Measurements from ENCODE around the gene CSRNP3. TPM values are rescaled to one million over a fixed set of nuclear protein-coding genes. Genes with fewer than 3 reads are reported as not detected.

Gene CSRNP3
- total and polyA plus RNA-seq, 2 experiments from 2014 or later: 3.0 to 14.0 TPM

- Histone ChIP-seq H4K20me1 (ENCODE audit: insufficient read depth, poor library complexity, severe bottlenecking) (no peaks in the 10 kb centered on the region), H3K79me2 (no peaks in the 10 kb centered on the region), H3K4me3 (no peak overlapping the region), H3K9me2 (replicated peaks; ENCODE audit: insufficient read depth) (no peaks in the 10 kb centered on the region), H3K4me2 (no peak overlapping the region), H2AFZ (no peak overlapping the region), H3K27ac (no peak overlapping the region), H3K4me1 (ENCODE audit: insufficient read depth) (peaks cover 8% of the 10 kb centered on the region), H3K36me3 (replicated peaks; ENCODE audit: insufficient read depth, low read depth) (no peaks in the 10 kb centered on the region), H3K27me3 (no peaks in the 10 kb centered on the region), H3K9me3 (ENCODE audit: low read depth) (no peaks in the 10 kb centered on the region)
- DNase-seq (ENCODE audit: low spot score): no peak
- no peak for TF ChIP-seq CTCF (IDR thresholded peaks at IDR 0.05; ENCODE audit: poor library complexity)
- no peak for TF ChIP-seq EZH2phosphoT487 (IDR thresholded peaks at IDR 0.05; ENCODE audit: low read depth, severe bottlenecking, unreplicated experiment)
- TF ChIP-seq EZH2 (IDR thresholded peaks at IDR 0.05; ENCODE audit: borderline replicate concordance): no peak
These were observed 37.1 kb upstream of the CSRNP3 start for GRCh38 chr2:165432234-165432966.

- 10% methylated on average over 1 of the region's 1 CpG for WGBS (ENCODE audit: low lambda C conversion rate, missing lambda C conversion rate)
- H3K27me3 ChIP-seq: no peaks in the 10 kb centered on the region
- peak; percentile 9 for DNase-seq (ENCODE audit: low spot score)
- H2AFZ ChIP-seq: no peak overlapping the region
- TF ChIP-seq EZH2phosphoT487 (IDR thresholded peaks at IDR 0.05; ENCODE audit: low read depth, severe bottlenecking, unreplicated experiment) (no peak), EZH2 (IDR thresholded peaks at IDR 0.05; ENCODE audit: borderline replicate concordance) (no peak), CTCF (IDR thresholded peaks at IDR 0.05; ENCODE audit: poor library complexity) (no peak)
- no peaks in the 10 kb centered on the region for H3K79me2 ChIP-seq
- H3K4me1 ChIP-seq (ENCODE audit: insufficient read depth): peaks cover 8% of the 10 kb centered on the region
- no peaks in the 10 kb centered on the region for H4K20me1 ChIP-seq (ENCODE audit: insufficient read depth, poor library complexity, severe bottlenecking)
- peak overlapping the region; percentile 26 for H3K4me2 ChIP-seq
- no peaks in the 10 kb centered on the region for H3K9me2 ChIP-seq (replicated peaks; ENCODE audit: insufficient read depth)
- no peaks in the 10 kb centered on the region for H3K36me3 ChIP-seq (replicated peaks; ENCODE audit: insufficient read depth, low read depth)
- H3K27ac ChIP-seq: peak overlapping the region; percentile 64
- H3K9me3 ChIP-seq (ENCODE audit: low read depth): no peaks in the 10 kb centered on the region
- H3K4me3 ChIP-seq: no peak overlapping the region
These were observed 34.5 kb upstream of the CSRNP3 start for GRCh38 chr2:165434865-165435496.

GRCh38 chr2:165435611-165436010 lies 33.9 kb upstream of the CSRNP3 start:
- H3K4me3 ChIP-seq: no peak overlapping the region
- H4K20me1 ChIP-seq (ENCODE audit: insufficient read depth, poor library complexity, severe bottlenecking): no peaks in the 10 kb centered on the region
- WGBS (ENCODE audit: low lambda C conversion rate, missing lambda C conversion rate): 26% methylated on average over 1 of the region's 1 CpG
- no peaks in the 10 kb centered on the region for H3K79me2 ChIP-seq
- no peaks in the 10 kb centered on the region for H3K9me2 ChIP-seq (replicated peaks; ENCODE audit: insufficient read depth)
- peak overlapping the region; percentile 64 for H3K27ac ChIP-seq
- no peaks in the 10 kb centered on the region for H3K27me3 ChIP-seq
- DNase-seq (ENCODE audit: low spot score): no peak
- H2AFZ ChIP-seq: no peak overlapping the region
- peaks cover 9% of the 10 kb centered on the region for H3K4me1 ChIP-seq (ENCODE audit: insufficient read depth)
- no peak for TF ChIP-seq CTCF (IDR thresholded peaks at IDR 0.05; ENCODE audit: poor library complexity)
- no peak for TF ChIP-seq EZH2phosphoT487 (IDR thresholded peaks at IDR 0.05; ENCODE audit: low read depth, severe bottlenecking, unreplicated experiment)
- TF ChIP-seq EZH2 (IDR thresholded peaks at IDR 0.05; ENCODE audit: borderline replicate concordance): no peak
- H3K36me3 ChIP-seq (replicated peaks; ENCODE audit: insufficient read depth, low read depth): no peaks in the 10 kb centered on the region
- peak overlapping the region; percentile 12 for H3K4me2 ChIP-seq
- H3K9me3 ChIP-seq (ENCODE audit: low read depth): no peaks in the 10 kb centered on the region

Measured in hepatocyte (in vitro differentiated cells).